Adipose tissue (tissue), 3 donors: ENCODE data around the gene ZNF212. TPM values are rescaled to one million over a fixed set of nuclear protein-coding genes. Genes with fewer than 3 reads are reported as not detected.
"Not testable (repeated sequence)": the region's sequence is repeated elsewhere in the genome, so short reads cannot be mapped to it uniquely, and the experiment has no call there.

Source experiments
- H3K27ac ChIP-seq: one replicate; pipeline ENCODE4 v1.5.1; 2013; ENCODE audit warnings: low read depth, low read length
- WGBS, 3 donors: extraction: QIAGEN DNeasy Blood & Tissue Kit; methylation state at CpG; one replicate each; pipeline ENCODE4 v1.1.7; 2013; 5-methylcytosine and 5-hydroxymethylcytosine counted together
- polyA plus RNA-seq, 3 donors: library from polyadenylated mRNA; stranded (reverse); fragments of 200-250 nt; gene quantifications; one replicate each; pipeline ENCODE4 v1.2.3, GENCODE V29; 2013
- donor health status: healthy with polysubstance abuse.
- donor health status: Bipolar disorder and iron deficiency.
- donor health status: healthy.

ZNF212 gene
- polyA plus RNA-seq, 3 donors: 3.3 to 8.2 (median 4.7) TPM

DNA sequence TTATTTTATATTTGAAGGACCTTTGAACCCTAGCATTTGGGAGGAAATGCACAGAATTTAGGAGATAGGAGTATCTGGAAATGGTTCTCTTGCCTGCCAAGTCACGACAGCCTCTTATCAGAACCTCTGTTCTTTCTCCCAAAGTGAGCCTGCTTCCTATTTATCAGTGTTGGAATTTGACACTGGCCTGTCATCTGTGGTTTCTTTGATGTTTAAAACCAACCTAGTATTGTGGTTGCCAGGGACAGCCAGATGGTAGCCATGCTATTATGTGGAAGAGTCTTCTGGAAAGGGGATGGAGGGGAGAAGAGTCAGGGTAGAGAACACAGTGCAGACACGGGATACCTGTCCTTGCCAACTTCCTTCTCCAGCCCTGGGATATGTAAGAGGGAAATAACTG lies 23.0 kb upstream of the ZNF212 start:
- 68 to 83% (median 77%) methylated on average over 2 of the region's 2 CpGs for WGBS, 3 donors
- no peak overlapping the region for H3K27ac ChIP-seq

DNA sequence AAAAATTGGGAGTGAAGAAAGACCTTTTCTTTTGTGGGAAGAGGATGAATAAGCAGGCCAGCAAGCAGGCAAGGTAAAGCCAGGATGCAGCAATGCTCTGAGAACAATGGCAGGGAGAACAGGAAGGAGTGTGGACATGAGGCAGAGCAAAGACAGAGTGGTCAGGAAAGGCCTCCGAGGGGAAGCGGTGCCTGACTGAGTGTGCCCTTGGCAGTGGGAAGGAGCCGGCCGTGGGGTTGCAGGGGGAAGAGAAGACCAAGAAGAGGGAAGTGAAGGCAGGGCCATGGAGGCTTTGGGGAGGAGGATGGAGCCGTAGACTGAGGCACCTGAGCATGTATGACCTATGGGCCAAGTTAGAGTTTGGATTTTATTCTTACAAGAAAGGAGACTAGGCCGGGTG lies 21.9 kb upstream of the ZNF212 start:
- no peak overlapping the region for H3K27ac ChIP-seq
- WGBS, 3 donors: 81 to 99% (median 83%) methylated on average over 6 of the region's 6 CpGs

DNA sequence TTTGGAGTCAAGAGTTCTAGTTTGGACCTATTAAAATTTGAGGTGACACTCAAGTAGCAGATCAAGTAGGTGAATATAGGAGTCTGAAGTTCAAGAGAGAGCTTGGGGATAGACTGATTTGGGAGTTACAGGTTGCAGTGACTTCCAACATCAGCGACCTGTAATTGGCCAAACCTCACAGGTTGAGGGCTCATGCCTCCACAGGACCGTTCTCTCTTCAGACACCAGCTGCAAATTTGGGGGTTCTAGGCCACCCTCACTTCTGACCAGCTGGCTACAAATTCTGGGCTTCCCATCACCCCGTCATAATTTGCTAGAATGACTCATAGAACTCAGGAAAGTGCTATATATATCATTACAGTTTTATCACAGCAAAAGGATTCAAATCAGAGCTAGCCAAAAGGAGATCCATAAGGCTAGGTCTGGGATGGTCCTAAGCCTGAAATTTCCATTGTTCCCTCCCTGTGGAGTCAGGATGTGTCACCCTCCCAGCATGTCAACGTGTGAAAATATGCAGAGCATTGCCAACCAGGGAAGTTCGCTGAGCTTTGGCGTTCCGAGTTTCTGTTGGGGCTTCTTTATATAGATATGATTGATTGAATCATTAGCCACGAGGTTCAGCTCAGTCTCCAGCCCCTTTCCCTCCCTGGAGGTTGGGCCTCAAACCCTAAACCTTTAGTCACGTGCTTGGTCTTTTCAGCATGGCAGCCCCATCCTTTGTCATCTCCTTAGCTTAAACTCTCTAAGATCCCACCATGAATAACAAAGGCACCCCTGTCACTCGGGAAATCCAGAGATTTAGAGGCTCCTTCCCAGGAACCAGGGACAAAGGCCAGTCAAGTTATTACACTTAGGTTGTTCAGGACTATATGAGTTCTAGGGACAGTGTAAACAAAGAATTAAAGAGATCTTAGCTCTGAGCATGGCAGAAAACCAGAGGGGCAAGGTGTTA lies 20.7 kb upstream of the ZNF212 start:
- 74 to 89% (median 88%) methylated on average over 10 of the region's 10 CpGs for WGBS, 3 donors
- H3K27ac ChIP-seq: no peak overlapping the region

DNA sequence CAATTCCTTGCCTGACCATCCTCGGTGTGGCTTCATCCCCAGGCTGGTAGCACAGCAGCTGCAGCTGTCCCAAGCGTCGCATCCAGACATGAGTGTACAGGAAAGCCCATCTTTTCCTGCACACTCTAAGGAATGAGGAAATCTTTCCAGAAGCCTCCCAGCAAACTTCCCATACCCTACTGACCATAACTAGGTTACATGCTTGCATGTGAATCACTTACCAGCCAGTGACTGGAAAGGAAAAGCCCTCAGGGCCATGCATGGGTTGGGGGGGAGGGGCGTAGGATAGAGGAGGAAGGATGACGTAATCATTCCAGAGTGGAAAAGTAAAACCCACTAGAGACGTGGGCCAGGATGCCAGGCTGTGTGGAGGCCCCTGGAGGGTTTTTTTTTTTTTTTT lies 18.9 kb upstream of the ZNF212 start:
- 70 to 79% (median 76%) methylated on average over 6 of the region's 6 CpGs for WGBS, 3 donors

DNA sequence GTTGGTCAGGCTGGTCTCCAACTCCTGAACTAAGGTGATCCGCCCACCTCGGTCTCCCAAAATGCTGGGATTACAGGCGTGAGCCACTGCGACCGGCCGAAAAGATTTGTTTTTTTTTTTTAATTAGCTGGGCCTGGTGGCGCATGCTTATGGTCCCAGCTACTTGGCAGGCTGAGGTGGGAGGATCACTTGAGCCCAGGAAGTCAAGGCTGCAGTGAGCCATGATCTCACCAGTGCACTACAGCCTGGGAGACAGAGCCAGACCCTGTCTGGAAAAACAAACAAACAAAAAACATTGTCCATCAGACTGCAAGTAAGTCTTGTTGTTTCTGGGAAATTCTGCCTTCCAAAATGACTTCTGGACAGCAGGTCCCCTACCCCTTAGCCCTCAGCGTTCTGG lies 16.3 kb upstream of the ZNF212 start:
- 95 to 97% (median 97%) methylated on average over 8 of the region's 8 CpGs for WGBS, 3 donors
- no peak overlapping the region for H3K27ac ChIP-seq

More for the DNA sequence above, 18.9 kb upstream of the ZNF212 start:
- H3K27ac ChIP-seq: no peak overlapping the region

DNA sequence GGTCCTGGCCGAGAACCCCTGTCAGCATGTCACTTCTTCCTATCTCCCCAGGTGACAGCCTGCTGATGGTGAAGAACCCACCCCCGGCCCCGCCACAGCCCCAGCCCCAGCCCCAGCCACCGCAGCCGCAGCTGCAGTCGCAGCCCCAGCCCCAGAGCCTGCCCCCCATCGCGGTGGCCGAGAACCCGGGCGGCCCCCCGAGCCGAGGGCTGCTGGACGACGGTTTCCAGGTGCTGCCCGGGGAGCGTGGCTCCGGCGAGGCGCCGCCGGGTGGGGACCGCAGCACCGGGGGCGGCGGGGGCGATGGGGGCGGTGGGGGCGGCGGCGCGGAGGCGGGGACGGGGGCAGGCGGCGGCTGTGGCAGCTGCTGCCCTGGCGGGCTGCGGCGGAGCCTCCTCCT lies 15.7 kb upstream of the ZNF212 start:
- WGBS, 3 donors: 97 to 99% (median 99%) methylated on average over 15 to 39 of the region's 39 CpGs
- H3K27ac ChIP-seq: no peak overlapping the region

DNA sequence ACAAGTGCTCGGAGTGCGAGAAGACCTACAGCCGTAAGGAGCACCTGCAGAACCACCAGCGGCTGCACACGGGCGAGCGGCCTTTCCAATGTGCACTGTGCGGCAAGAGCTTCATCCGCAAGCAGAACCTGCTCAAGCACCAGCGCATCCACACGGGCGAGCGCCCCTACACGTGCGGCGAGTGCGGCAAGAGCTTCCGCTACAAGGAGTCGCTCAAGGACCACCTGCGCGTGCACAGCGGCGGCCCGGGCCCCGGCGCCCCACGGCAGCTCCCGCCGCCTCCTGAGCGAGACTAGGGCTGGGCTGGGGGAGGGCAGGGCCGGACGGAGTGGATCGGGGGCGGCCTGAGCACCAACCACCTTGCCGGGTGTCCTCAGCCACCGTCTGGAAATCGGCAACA lies 15.1 kb upstream of the ZNF212 start:
- no peak overlapping the region for H3K27ac ChIP-seq
- 98 to 99% (median 99%) methylated on average over 36 to 37 of the region's 37 CpGs for WGBS, 3 donors

DNA sequence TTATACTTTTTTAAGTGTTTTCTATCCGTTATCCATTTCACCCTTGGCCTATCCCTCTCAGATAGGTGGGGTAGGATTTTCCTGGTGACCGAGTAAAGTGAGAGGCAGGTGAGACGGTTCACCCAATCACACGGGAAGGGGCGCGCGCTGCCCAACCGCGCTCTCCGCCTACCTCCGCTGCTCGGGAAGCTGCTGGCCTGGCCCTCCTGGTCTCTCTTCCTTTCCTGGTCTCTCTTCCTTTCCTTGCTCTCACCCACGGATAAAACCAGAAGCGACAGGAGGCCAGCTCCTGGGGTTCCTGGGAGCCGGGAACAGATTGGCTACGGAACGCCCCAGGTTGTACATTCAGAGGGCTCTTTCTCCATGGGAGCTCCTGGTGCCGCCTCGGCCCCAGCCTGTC lies 14.3 kb upstream of the ZNF212 start:
- no peak overlapping the region for H3K27ac ChIP-seq
- 92 to 94% (median 93%) methylated on average over 19 of the region's 19 CpGs for WGBS, 3 donors

DNA sequence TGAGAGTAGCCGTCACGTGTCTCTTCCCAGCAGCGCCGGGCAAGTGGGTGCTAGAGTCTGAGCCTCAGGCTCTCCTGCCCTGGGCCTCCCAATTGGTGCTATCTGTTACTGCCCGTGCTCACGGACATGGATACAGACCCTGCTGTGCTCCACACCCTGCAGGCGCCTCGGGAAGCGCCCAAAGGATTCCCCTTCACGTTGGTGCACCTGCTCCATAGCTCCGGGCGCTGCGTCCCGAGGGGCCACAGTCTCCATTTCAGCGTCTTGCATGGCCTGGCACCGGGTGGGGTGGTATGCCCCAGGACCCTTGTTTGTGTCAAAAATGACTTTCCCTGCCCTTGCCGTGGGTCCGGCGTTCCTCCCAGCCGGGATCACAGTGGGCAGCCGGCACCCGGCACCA lies 13.8 kb upstream of the ZNF212 start:
- WGBS, 3 donors: 95 to 98% (median 96%) methylated on average over 22 of the region's 22 CpGs
- no peak overlapping the region for H3K27ac ChIP-seq

DNA sequence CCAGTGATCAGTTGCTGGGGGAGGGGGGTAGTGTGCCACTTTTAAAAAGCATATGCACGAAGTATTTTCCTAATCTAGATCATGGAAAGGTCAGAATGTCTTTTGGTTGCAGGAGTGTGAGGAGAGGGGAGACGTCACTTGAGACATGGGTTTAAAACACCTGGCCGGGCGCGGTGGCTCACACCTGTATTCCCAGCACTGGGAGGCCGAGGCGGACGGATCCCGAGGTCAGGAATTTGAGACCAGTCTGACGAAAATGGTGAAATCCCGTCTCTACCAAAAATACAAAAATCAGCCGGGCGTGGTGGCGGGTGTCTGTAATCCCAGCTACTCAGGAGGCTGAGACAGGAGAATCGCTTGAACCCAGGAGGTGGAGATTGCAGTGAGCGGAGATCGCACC lies 13.1 kb upstream of the ZNF212 start:
- WGBS, 3 donors: 92 to 95% (median 93%) methylated on average over 17 of the region's 17 CpGs
- not testable (repeated sequence) for H3K27ac ChIP-seq

DNA sequence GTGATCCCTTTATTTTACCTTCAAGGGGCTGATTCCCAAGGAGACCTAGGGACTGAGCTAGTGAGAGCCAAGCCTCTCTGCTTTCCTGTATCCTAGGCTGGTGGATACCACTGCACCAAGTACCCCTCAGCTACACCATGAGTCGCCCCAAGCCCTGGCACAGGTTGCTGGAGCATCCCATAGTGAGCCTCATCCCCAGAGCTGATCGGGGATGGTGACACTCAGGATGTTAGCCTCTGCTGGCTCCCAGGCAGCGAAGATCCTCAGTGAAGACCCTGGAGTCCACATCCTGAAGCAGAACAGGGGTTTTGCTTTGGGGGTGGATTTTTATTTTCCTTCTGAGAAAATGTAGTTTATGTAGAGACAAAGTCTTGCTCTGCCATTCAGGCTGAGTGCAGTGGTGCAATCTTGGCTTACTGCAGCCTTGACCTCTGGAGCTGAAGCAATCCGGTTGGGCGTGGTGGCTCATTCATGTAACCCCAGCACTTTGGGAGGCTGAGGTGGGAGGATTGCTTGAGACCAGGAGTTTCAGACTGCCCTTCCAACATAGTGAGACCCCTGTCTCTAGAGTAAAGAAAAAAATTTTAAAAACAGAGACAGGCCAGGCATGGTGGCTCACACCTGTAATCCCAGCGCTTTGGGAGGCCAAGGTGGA lies 12.5 kb upstream of the ZNF212 start:
- no peak overlapping the region for H3K27ac ChIP-seq
- WGBS, 3 donors: 72 to 87% (median 86%) methylated on average over 6 of the region's 6 CpGs

DNA sequence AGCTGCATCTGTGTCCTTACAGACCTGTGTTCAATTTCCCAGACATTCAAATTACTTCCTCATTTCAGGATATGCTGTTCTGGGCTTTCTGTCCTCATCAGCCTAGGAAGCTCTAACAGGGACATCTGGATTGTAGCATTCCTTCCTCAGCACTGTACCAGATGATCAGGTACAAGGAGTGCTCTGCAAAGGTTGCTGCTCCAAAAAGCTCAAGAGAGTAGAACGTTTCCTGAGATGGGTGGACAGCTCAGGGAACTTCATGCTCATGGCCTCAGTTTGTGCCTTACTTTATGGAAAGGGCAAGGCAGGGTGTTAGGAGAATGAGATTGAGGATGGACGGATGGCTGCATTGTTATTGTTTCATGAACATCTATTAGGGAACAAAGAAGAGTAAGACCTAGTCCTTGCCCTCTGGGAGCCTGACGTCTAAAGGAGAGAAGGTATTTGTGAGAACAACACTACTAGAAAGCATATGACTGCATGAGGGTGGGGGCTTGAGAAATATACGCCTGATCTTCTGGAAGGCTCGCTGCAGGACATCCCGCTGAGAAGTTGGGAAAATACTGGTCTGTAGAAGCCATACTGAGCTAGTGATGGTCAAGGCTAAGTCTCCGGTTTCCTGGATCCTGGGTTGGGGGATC lies 10.5 kb upstream of the ZNF212 start:
- 56 to 64% (median 62%) methylated on average over 7 of the region's 7 CpGs for WGBS, 3 donors
- H3K27ac ChIP-seq: no peak overlapping the region

DNA sequence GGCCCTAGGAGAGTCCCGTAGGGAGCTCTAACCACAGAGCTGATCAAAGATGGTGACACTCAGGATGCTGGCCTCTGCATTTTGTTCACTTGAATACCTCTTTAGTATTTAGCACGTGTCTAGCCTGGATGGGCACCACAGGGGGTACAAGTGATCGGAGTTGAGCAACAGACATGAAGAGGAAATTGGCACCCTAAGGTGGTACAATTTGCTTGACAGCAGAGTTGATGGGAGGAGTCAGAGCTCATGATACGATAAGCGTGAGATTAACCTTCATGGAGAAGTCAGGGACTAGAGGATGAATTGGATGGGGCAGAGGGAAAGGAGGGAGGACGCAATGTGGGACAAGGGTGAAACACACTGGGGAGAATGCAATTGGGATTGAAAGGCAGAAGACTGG lies 9.9 kb upstream of the ZNF212 start:
- WGBS, 3 donors: 55 to 62% (median 57%) methylated on average over 6 of the region's 6 CpGs
- no peak overlapping the region for H3K27ac ChIP-seq

DNA sequence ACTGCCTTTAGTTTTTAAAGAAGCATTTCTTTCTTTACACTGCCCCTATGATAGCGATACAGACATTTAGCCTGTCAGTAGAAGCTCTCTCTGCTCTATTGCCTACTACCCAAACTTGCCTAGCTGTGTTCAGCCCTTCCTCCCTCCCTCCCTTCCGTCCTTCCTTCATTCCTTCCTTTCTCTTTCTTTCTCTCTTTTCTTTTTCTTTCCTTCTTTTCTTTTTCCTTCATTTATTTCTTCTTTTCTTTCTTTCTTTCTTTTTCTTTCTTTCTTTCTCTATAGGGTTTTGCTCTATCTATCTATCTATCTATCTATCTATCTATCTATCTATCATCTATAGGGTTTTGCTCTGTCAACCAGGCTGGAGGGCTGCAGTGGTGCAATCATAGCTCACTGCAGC lies 7.1 kb upstream of the ZNF212 start:
- no peak overlapping the region for H3K27ac ChIP-seq
- 59 to 84% (median 71%) methylated on average over 2 of the region's 2 CpGs for WGBS, 3 donors

DNA sequence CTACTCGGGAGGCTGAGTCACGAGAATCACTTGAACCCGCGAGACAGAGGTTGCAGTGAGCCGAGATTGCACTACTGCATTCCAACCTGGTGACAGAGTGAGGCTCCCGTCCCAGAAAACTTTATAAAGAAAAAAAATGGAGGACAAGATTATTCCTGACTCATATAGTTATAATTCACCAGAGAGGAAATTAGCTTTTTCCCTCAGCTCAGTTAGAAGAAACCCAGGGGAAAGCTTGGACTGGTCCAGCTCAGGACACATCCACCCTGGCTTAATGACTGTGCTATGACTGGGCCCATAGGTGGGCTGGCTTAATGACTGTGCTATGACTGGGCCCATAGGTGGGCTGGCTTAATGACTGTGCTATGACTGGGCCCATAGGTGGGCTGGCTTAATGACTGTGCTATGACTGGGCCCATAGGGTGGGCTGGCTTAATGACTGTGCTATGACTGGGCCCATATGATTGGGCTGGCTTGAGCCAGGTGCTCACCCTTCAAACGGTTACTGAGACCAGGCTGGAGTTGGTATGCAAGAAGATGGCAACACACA lies 5.7 kb upstream of the ZNF212 start:
- WGBS, 3 donors: 73 to 81% (median 77%) methylated on average over 7 of the region's 7 CpGs
- not testable (repeated sequence) for H3K27ac ChIP-seq

DNA sequence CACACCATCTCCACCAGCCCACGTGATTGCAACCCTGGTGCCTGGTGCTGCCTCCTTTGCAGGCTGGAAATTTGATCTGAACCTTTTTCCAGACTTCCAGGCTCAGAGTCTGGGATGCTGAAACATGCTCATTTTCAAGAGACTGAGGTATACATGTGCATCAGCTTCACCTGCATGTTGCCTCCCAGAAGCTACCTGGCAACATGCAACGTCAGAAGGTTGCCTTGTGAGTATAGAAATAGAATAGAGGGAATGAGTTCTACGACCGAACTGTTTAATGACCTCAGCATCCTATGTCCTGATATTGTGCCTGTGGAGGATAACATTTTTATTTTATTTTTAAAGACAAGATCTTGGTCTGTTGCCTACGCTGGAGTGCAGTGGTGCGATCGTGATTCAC lies 1.9 kb upstream of the ZNF212 start:
- WGBS, 3 donors: 76 to 85% (median 84%) methylated on average over 7 of the region's 7 CpGs
- no peak overlapping the region for H3K27ac ChIP-seq

DNA sequence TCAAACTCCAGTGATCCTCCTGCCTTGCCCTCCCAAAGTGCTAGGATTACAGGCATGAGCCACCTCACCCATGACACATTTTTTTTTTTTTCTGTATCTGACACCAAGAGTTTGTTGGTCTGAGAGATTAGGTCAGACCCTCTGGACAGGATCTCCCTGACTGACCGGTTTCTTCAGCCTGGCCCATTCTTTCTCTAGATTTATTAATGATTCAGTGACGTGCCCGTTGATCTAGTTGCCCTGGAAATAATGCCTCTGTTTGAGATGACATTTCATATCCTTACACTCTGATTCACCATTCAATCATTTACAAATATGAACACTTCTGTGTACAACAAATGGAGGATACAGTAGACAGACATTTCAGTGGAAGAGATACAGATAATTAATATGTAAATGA lies 1.4 kb upstream of the ZNF212 start:
- no peak overlapping the region for H3K27ac ChIP-seq
- WGBS, 3 donors: 51 to 82% (median 82%) methylated on average over 3 of the region's 3 CpGs

DNA sequence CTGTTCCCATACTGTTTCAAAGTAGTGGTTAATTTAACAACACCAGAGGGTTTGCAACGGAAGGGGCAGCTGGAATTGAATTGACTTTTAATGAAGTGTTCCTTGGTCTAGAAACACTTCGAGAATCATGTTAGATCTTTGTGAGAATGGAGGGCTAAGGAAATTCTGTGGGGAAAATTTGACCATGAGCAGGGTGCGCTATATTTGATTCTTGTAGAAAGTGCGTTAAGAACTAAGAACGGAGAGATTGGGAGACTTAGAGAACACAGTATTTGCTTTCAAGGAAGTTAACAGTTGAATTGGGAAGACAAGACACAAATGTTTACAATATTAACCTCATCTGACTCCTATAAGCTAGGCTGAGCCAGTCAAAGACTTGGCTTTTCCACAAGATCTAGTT lies 1.2 kb downstream of the ZNF212 start:
- H3K27ac ChIP-seq: no peak overlapping the region
- WGBS, 3 donors: 68 to 80% (median 78%) methylated on average over 5 of the region's 5 CpGs

DNA sequence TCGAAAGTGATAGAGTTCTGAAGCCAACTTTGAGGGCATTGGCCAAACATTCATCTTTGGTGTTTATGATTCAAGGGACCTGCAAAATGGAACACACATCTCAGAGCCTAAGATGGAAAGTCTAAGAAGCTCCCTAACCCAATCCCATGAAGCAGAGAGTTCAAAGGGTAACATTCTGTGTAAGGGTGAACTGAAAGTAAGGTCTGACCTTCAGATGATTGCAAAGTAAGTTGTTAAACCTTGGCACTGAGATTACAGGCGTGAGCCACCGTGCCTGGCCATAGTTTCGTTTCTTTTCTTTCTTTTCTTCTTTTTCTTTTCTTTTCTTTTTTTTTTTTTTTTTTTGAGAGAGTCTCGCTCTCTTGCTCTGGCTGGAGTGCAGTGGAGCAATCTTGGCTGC lies 2.2 kb downstream of the ZNF212 start:
- WGBS, 3 donors: 74 to 97% (median 95%) methylated on average over 5 of the region's 5 CpGs

More for the DNA sequence above, 2.2 kb downstream of the ZNF212 start:
- H3K27ac ChIP-seq: no peak overlapping the region
